ENCODE data around the gene RNF112.

DNA sequence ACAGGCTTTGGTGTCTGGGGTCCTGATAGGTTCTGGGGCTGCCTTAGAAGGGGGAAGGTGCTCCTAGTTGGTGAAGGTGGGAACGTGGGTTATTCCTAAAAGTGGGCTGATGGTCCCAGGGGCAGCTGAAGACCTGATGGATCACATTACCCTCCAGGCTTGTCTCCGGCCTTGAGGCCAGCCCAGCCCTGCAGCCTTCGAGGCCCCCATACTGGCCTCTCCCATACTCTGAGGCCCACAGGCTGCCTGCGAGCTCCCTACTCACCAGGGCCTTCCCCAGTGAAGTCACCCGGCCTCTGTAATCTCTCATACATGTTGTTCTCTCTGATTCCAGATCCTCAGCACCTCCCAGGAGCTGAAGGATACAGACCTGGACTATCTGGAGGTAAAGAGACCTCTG lies 2.7 kb downstream of the RNF112 start:
- TF ChIP-seq, protein P1, sequence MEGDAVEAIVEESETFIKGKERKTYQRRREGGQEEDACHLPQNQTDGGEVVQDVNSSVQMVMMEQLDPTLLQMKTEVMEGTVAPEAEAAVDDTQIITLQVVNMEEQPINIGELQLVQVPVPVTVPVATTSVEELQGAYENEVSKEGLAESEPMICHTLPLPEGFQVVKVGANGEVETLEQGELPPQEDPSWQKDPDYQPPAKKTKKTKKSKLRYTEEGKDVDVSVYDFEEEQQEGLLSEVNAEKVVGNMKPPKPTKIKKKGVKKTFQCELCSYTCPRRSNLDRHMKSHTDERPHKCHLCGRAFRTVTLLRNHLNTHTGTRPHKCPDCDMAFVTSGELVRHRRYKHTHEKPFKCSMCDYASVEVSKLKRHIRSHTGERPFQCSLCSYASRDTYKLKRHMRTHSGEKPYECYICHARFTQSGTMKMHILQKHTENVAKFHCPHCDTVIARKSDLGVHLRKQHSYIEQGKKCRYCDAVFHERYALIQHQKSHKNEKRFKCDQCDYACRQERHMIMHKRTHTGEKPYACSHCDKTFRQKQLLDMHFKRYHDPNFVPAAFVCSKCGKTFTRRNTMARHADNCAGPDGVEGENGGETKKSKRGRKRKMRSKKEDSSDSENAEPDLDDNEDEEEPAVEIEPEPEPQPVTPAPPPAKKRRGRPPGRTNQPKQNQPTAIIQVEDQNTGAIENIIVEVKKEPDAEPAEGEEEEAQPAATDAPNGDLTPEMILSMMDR (IDR thresholded peaks at IDR 0.05; ENCODE audit: insufficient read depth, low read depth, low read length), result no peak
- TF ChIP-seq EZH2 (IDR thresholded peaks at IDR 0.05; ENCODE audit: insufficient read depth, low read length), result no peak

Measured in astrocyte (in vitro differentiated cells and primary cell).